HG03575 (cell line): Measurements from ENCODE around the gene SOX12.
A peak's percentile ranks its signal among the peaks of the same experiment; 100 is the strongest.

ENCODE experiments used
- ATAC-seq: cut with Tn5 transposase; IDR thresholded peaks from one replicate; pipeline ENCODE4 v1.9.1; 2021; ENCODE audit not compliant: unreplicated experiment, insufficient number of reproducible peaks, low FRiP score; ENCODE audit errors: extremely low read depth

The SOX12 gene

GRCh38 chr20:300345-300990, 24.9 kb upstream of the SOX12 start:
- ATAC-seq = no peak

DNA sequence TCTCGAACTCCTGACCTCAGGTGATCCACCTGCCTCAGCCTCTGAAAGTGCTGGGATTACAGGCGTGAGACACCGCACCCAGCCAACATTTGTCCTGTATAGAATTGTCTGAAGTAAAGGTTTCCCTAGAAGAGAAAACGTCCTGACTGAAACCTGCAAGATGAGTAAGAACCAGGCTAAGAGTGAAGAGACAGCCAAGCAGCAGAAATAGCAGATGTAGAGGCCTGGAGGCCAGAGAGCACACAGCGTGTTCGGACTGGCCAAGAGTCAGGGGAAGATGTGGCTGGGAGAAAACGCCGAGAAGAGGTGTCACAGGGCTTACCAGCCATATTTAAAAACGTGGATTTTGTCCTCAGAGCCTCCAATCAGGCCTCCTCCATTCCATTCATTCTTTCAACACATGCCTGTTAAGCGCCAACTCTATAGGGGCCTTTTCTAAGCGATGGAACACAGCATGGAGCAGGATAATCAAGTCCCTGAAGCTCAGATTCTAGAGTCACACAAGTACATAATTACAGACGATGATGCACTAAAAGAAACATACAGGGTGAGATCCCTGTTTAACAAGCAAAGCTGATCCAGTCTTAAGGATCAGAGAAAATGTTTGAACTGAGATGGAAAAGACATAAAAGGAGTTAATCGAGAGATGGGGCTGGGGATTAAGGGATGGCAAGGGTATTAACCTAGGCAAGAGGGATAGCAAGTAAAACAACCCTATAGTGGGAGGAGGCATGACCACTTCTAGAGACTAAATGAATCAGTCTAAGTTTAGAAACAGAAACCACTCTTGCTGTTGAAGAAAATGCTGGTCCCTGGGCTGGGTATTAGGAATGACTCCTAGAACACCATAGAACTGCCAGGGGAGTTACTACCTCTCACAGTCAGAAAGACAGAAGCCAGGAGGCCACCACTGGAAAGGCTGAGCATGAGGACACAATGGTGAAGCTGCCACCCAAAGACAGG, 23.2 kb upstream of the SOX12 start:
- ATAC-seq = no peak

- ATAC-seq = no peak
Observed at GRCh38 chr20:305745-306144, 19.6 kb upstream of the SOX12 start.

DNA sequence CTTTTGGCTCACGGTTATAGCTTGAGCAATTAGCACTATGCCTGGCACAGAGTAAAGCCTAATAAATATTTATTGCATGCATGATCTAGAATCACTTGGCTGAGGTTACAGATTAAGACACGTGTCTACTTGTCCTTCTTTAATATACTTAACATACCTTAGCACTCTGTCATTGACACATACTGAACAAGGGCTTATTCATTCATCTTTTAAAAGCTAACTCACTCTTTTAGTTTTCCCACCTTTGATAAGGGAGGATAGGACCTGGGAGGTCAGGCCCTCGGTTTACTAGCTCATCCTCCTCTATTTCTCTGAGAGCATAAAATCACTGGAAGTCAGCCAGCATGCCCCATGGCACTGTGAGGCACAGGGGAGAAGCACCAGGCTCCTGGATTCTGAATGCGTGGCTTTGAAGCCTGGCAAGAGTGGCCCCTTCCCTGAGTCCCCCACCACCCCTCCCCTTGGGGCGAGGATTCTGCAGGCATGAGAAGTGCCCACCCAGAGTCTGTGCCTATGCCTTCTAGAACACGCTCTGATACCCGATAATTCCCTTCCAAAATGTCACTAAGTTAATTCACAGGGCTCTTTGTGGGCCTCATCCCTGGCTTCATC, 16.8 kb upstream of the SOX12 start:
- ATAC-seq = no peak

DNA sequence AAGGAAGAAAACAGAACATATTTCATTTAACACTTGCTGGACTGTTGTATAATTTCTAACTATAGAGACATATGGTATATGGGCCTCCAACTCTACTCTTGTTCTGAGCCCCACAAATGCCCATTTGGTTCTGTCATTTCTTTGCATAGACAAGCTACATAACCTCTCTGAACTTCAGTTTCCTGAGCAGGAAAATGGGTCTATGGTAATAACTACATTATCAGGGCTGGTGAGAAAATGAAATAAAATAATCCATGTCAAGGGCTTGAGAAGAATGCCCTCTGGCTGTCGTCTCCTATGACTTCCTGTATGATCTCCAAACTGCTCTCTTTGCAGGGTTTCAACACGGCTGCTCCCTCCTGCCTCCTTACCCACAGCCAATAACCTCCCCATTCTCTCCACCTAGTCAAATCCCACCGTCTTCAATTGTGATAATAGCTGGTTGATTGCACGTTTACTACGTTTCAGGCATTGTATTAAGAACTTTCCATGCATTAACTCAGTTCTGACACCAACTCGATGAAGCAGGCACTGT, 16.0 kb upstream of the SOX12 start:
- no peak for ATAC-seq

- peak; percentile 84 for ATAC-seq
Observed at GRCh38 chr20:309841-310644, 15.3 kb upstream of the SOX12 start.

DNA sequence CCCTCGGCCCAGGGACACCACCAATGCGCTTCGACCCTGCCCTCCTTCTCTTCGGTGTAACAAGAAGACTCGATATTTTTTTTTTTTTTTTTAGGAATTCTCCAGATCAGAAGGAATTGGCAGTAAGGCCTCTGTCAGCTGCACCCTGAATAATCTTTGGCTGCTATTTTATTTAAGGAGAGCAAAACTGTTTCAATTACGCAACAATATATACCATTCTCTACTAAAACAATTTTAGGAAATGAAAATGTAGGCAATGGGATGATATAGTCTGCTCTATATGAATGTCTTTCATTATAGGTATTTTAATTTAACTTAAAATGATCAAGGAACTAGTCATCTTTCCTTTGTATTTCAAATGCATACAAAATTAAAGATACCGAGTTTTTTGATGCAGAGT, 14.7 kb upstream of the SOX12 start:
- ATAC-seq = no peak

DNA sequence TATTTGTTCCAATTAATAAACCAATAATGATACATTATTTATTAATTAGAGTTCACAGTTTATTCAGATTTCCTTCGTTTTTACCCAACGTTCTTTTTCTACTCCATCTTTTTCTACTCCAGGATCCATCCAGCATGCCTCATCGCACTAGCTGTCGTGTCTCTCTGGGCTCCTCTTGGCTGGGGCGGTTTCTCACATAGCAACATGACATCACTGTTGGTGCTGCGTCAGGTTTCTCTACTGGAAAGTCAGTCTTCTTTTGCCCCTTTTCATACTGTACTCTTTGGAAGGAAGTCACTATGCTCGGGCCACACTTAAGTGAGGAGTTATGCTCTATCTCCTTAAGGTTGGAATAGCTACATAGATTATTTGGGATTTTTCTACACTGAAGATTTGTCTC, 13.7 kb upstream of the SOX12 start:
- ATAC-seq = no peak

GRCh38 chr20:312067-312466, 13.3 kb upstream of the SOX12 start:
- ATAC-seq = no peak

GRCh38 chr20:312866-313265, 12.5 kb upstream of the SOX12 start:
- no peak for ATAC-seq

- ATAC-seq = no peak
Observed at GRCh38 chr20:313402-313801, 11.9 kb upstream of the SOX12 start.

GRCh38 chr20:313948-314347, 11.4 kb upstream of the SOX12 start:
- no peak for ATAC-seq

DNA sequence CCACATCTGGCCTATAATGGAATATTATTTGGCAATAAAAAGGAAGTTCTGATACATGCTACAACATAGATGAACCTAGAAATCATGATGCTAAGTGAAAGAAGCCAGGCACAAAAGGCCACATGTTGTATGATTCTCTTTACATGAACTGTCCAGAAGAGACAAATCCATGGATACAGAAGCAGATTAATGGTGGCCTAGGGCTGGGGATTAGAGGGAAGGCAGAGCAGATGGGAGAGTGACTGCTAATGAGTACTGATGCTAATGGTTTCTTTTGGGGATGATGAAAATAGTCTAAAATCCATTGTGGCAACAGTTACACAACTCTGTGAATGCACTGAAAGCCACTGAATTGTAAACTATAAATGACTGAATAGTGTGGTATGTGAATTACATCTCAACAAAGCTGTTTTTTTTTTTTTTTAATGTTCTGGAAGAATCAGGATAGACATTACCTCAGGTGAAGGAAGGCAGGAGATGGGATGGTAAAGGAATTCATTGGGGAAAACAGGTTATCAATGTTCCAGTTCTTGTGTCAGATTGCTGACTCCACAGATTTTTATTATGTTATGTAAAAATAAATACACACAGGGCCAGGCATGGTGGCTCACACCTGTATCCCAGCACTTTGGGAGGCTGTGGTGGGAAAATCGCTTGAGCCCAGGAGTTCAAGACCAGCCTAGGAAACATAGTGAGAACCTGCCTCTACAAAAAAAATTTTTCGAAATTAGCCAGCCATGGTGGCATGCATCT, 8.9 kb upstream of the SOX12 start:
- no peak for ATAC-seq

GRCh38 chr20:324177-325044, 941 bp upstream of the SOX12 start:
- ATAC-seq = no peak

- no peak for ATAC-seq
Observed at GRCh38 chr20:325889-326644, 715 bp downstream of the SOX12 start.

GRCh38 chr20:326645-327185, 1.4 kb downstream of the SOX12 start:
- ATAC-seq = no peak
